CD4-positive, alpha-beta T cell treated with Interleukin-15 for 1 hour (primary cell): ENCODE results near the gene SAT2.
"Not testable (repeated sequence)": the region's sequence is repeated elsewhere in the genome, so short reads cannot be mapped to it uniquely, and the experiment has no call there.

Experiments used
- DNase-seq: peaks from one replicate; pipeline ENCODE4 v3.0.0-alpha.2; 2020

SAT2 gene

DNA sequence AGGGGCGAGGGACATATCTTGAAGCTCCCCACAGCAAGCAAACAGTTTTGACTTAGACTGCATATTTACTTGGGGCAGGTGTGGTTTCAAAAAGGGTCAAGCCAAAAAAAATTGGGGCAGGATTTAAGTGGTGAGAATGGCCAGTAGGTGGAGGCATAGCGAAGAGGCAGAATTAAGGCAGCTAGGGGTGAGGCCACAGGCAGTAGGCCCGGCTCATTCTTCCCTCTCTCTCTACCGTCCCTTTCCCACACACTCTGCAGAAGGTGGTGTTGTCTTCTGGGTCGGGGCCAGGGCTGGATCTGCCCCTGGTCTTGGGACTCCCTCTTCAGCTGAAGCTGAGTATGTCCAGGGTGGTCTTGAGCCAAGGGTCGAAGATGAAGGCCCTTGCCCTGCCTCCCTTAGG is 4.9 kb upstream of the SAT2 start:
- peak; percentile 47 for DNase-seq

DNA sequence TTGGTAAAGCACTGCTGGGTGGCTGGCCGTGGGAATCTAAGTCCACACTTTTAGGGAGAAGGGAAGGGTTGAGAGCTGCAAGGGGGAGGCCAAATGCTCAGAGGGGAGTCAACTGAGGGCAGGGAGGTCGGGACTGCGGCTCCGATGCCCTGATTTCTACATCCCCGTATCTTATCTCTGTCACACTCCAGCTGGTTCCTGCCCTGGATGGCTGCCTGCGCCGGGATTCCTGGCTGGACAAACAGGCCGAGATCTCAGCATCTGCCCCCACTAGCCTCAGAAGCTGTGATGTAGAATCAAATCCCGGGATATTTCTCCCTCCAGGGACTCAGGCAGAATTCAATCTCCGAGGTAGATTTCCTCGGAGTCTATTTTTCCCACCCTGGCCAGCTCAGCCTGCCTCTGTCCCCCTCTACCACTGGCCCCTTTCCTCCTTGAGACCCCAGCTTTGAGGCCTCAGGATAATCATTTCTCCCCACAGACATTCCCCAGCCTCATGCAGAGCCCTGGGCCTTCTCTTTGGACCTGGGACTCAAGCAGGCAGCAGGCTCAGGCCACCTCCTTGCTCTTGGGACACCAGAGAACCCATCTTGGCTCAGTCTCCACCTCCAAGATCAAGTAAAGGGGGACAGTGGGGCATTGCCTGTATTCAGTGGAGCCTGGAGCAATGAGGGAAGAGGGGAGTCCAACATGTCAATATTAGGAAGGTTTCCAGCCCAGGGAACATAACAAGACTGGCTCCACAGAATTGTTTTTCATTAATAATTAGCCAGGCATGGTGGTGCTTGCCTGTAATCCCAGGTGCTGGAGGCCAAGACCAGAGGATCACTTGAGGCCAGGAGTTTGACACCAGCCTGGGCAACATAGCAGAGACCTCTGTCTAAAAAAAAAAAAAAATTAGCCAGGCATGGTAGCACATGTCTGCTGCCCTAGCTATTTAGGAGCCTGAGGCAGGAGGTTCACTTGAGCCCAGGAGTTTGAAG is 4.1 kb upstream of the SAT2 start:
- no peak for DNase-seq

DNA sequence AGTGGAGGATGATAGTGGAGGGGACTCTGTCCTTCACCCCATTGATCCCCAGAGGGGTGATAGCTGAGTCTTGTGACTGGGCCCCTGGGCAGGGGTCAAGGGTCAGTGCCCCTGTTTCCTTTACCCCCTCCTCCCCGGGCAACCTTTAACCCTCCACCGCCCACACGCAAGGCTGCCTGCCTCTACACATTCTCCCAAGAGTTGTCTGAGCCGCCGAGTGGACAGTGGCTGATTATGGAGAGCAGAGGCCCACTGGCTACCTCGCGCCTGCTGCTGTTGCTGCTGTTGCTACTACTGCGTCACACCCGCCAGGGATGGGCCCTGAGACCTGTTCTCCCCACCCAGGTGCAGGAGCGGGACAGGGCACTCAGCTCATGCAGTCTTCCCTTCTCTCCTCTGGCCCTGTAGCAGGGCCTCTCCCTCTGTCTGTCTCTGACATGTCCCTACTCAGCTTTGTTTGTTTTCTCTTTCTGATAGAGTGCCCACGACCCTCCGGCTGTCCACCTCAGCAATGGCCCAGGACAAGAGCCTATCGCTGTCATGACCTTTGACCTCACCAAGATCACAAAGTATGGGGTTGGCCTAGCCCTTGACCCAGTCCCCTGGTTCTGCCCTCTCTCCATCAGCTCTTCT is 2.4 kb upstream of the SAT2 start, which contains the start of gene SHBG:
SHBG (plus strand) TSS at position 197 of the 633 bp plus-strand sequence; CDS start at position 235, 38 bp downstream.
- DNase-seq: no peak

DNA sequence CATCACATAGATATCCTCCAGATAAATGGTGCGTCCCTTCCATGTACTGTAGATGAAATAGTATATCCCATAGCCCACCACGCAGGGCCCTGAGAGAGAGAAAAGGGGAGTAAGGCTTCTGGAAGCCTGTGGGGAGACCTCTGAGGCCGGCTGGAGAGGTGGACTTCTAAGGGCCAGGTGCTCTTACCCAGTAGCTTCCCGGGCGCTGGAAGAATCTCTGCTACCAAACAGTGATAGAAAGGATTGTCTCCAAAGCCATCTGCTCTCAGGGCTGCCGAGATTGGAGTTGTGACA is 718 bp downstream of the SAT2 start:
- no peak for DNase-seq

DNA sequence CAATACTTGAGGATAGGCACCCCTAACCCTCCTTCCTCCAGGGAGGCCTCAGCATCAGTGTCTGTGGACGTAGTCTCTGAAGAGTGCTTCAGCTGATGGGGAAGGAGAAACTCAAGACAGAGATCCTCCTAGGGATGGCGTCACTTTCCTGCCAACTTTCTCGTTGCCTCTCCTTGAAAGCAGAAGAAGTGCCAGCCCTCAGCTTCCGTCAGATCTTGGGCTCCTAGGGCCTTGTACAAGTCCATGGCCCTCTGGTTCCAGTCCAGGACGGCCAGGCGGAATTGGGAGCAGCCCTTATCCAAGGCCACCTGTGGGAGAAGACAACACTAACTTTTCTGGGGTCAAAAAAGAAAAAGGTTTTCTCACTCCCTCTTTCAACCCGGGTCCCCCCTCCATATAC is 1.3 kb downstream of the SAT2 start:
- DNase-seq: peak; percentile 37

- not testable (repeated sequence) for DNase-seq
Observed at GRCh38 chr17:7625749-7626148, 1.9 kb downstream of the SAT2 start.

- no peak for DNase-seq
Observed at GRCh38 chr17:7623661-7624060, 4.0 kb downstream of the SAT2 start.

DNA sequence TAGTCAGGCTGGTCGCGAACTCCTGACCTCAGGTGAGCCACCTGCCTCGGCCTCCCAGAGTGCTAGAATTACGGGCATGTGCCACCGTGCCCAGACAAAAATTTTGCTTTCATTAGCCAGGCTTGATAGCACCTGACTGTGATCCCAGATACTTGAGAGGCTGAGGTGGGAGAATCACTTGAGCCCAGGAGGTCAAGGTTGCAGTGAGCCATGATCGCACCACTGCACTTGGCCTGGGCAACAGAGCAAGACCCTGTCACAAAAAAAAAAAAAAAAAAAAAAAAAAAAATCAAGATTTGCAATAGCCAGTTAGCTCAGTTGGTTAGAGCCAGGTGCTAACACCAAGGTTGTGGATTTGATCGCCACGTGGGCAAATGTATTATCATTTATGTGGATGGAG is 6.8 kb downstream of the SAT2 start:
- no peak for DNase-seq

DNA sequence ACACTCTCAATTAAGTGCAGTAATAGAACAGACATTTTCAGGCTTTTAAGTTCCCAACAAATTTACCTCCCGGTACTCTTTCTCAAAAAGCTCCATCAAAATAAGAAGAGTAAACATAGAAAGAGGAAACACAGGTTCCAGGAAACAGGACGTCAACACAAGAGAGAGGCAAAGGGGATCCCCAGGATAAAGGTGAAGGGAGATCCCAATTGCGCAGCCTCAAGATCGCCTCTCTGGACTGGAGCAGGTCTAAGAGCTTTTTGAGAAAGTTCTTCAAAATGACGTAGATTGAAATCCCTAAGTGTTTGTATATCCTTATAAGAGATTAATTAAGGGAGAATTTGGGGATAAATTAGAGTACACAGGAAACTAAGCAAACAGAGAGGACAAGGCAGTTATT is 9.0 kb downstream of the SAT2 start:
- DNase-seq: no peak

DNA sequence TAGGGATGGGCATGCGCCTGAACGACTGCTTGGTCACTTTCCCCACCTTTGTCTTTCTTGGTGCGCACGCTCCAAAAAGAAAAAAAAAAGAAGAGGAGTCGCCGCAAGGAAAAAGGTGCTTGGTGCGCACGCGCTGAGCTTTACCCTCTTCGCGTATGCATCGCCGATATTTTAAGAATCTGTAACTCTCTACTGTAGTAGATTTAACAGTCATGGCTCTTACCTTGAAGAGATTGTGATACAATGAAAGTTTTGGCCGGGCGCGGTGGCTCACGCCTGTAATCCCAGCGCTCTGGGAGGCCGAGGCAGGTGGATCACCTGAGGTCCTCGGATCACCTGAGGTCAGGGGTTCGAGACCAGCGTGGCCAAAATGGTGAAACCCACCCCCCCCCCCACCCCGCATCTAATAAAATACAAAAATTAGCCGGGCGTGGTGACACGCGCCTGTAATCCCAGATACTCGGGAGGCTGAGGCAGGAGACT is 12.3 kb downstream of the SAT2 start:
- no peak for DNase-seq

GRCh38 chr17:7614425-7615264 is 13.0 kb downstream of the SAT2 start, which contains the start of gene FXR2:
TSS of gene FXR2 (minus strand) at chr17:7614897. CDS start at chr17:7614532, 365 bp downstream.
- peak; percentile 100 for DNase-seq

DNA sequence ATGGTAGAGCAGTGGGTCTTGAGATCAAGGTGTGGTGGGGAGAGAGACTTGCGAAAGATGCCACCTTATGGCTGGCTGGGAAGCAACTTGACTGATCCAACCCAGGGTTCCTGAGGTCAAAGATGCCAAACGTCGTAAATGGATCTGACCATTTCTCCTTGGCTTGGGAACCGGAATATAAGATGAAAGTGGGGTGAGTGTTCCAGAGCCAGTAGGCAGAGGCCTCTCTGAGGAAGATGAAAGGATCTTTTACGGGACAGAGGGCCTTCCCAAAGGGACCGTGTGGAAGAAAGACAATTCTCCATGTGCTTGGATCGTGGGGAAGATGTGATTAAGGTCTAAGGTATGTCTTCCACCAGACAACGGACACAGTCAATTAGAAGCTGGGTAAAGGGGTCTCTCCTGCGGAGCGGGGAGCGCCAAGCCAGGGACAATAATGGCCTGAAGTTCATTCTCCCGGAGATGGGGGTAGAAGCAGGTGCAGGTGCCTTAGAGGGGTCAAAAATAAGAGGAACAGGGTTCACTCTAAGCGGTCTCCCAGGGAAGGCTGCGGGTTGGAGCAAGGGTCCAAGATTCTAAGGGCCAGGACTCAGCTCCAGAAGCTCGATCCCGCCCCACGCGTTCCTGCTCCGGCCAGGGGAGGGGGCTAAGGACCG is 13.7 kb downstream of the SAT2 start:
- no peak for DNase-seq

- DNase-seq: no peak
Observed at GRCh38 chr17:7612294-7612640, 15.4 kb downstream of the SAT2 start.

DNA sequence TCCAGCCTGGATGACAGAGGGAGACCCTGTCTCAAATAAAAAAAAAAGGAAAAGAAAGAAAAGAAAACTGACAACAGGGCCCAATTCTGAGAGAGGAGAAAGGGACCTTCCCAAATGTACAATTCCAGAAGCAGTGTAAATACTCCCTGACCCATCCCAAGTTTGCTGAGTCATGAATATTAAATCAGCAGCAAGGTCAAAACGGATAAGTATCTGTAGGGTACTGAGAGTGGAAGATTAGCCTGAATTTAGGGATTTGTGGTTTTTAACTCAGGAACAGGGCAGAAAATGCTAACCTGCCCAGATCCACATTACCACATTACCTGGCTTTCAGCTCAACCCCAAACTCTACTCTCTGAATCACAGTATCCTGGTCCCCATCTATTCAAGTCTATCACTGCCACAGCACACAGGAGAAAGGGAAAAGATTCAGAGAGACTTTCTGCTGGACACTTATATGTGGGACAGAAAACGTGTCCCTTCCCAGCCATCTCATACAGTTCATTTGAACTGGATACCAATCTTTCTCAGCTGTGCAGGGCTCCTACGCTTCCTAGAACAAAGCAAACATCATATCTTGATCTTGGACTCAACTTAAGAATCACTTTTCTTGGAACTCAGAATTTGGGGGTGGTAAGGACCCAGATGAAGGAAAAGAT is 15.9 kb downstream of the SAT2 start:
- DNase-seq: no peak

GRCh38 chr17:7610641-7611040 is 17.0 kb downstream of the SAT2 start:
- DNase-seq: no peak

DNA sequence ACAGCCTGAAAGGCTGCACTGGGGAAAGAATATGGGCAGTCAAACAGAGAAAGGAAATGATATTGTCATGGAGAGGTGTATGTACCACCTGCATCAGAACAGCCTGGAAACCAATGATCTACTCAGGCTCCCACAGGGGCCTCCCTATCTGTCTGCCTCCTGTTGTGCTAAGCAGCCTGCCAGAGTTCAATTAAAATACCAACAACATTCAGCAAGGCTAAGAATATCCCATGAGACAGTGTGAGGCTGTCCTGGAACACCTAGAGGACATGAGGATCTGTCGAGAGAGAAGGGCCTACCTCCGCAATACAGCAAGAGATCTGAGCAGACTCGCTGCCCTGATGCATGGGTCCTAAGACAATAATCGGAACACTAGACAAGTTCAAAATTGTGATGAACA is 21.3 kb downstream of the SAT2 start:
- no peak for DNase-seq

GRCh38 chr17:7597561-7597960 is 30.1 kb downstream of the SAT2 start:
- DNase-seq: not testable (repeated sequence)

DNA sequence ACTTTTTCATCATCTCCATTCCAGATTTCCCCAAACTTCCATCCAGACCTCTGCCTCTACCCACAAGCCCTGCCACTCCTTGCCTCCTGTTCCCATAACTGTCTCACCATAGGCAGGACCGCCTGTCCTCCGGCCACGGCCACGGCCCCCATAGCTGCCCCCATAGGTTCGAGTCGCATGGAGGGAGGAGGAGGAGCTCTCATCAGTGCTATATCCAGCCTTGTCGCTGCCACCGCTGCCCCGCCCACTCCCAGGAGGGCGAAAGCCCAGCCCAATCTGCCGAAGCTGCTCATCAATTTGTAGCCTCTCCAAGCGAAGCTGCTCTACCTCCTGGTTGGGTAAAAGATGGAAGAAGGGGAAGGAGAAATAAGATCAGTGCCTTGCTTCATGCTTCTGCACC is 34.3 kb downstream of the SAT2 start:
- DNase-seq: no peak

GRCh38 chr17:7592422-7593021 is 35.1 kb downstream of the SAT2 start:
- DNase-seq: no peak

- DNase-seq: no peak
Observed at GRCh38 chr17:7591596-7591995, 36.0 kb downstream of the SAT2 start.

GRCh38 chr17:7590743-7591142 is 36.9 kb downstream of the SAT2 start:
- no peak for DNase-seq
